ENCODE measurements around the gene GMCL2. TPM values are rescaled to one million over a fixed set of nuclear protein-coding genes. Genes with fewer than 3 reads are reported as not detected.

The GMCL2 gene
- total RNA-seq, 1 experiment from 2014 or later, result not detected

GRCh38 chr5:178155065-178155464, 32.1 kb downstream of the GMCL2 start (continued):
- TF ChIP-seq EZH2 (IDR thresholded peaks at IDR 0.05), result no peak
- no peak for TF ChIP-seq ELF1 (IDR thresholded peaks at IDR 0.05; ENCODE audit: borderline replicate concordance, low read depth)

- no peaks in the 10 kb centered on the region for H3K27me3 ChIP-seq (ENCODE audit: insufficient read depth, low read length)
- ATAC-seq (peak; percentile 95), DNase-seq (ENCODE audit: low read depth, low spot score) (peak; percentile 98)
- H2AFZ ChIP-seq (ENCODE audit: low read depth, low read length, poor library complexity, severe bottlenecking), result peak within 1 kb of the TSS; percentile 60
- intact Hi-C loops (cut with micrococcal nuclease), result loop anchor here (5.0 kb wide), 1 partner anchor 551 kb away; the partner anchor contains the start of gene B4GALT7
- no peaks in the 10 kb centered on the region for H3K9me2 ChIP-seq (ENCODE audit: insufficient read depth)
- H3K4me1 ChIP-seq (ENCODE audit: control insufficient read depth in 1 of 2, insufficient read depth in 2 of 2, low read length in 2 of 2), result peaks cover 14 to 21% of the 10 kb centered on the region in 2 experiments; a peak in 3 of 4 replicates
- TF ChIP-seq ATF3 (IDR thresholded peaks at IDR 0.05), result no peak
- peak; percentile 89 for TF ChIP-seq SRF (IDR thresholded peaks at IDR 0.05; ENCODE audit: low read depth)
- peak; percentile 98 for TF ChIP-seq MAX (IDR thresholded peaks at IDR 0.05)
- peak; percentile 99 for TF ChIP-seq SP1 (IDR thresholded peaks at IDR 0.05; ENCODE audit: low read depth)
- peak; percentile 68 for TF ChIP-seq POLR2AphosphoS5 (IDR thresholded peaks at IDR 0.05; ENCODE audit: low read depth, low read length)
- TF ChIP-seq CEBPB (IDR thresholded peaks at IDR 0.05; ENCODE audit: low read depth), result no peak
- peak; percentile 26 for TF ChIP-seq POLR2A (IDR thresholded peaks at IDR 0.05; ENCODE audit: borderline replicate concordance, extremely low read depth, insufficient read depth, insufficient read length)
- 0 out of 2 replicates have a peak, but pooled peaks have one; percentile 28 for TF ChIP-seq EGR1 (IDR thresholded peaks at IDR 0.05; ENCODE audit: low read depth)
- no peak; the same call in 1 of the 2 replicates for TF ChIP-seq ELF1 (IDR thresholded peaks at IDR 0.05; ENCODE audit: borderline replicate concordance, low read depth)
- TF ChIP-seq TCF7L2 (IDR thresholded peaks at IDR 0.05; ENCODE audit: borderline replicate concordance, extremely low read depth, insufficient read depth, insufficient read length), result peak; percentile 15
- peak; percentile 85 for TF ChIP-seq ZBTB33 (IDR thresholded peaks at IDR 0.05; ENCODE audit: extremely low read depth, insufficient replicate concordance, low read length)
- no peak for TF ChIP-seq CTCF (IDR thresholded peaks at IDR 0.05 in 2 of 3, conservative IDR thresholded peaks at IDR 0.05 in 1 of 3; ENCODE audit: borderline replicate concordance in 1 of 3, insufficient read depth in 1 of 3, low read depth in 2 of 3, low read length in 2 of 3)
- H3K4me2 ChIP-seq (ENCODE audit: low read length), result peak within 1 kb of the TSS; percentile 78
- ChIA-PET RAD21 (ENCODE audit: low non-redundant PET in 1 of 2, low total read pairs in 2 of 2, uncharacterized antibody in 2 of 2, unreplicated experiment in 2 of 2) (interaction anchor here in 1 of 2 experiments (1.0 kb wide), 1 partner anchor 78 kb away, joined by 5 read pairs; no protein-coding TSS in a partner anchor), CTCF (interaction anchor here (1.1 to 1.9 kb wide), 3 partner anchors 9 to 78 kb away, joined by 3 to 11 read pairs (median 7); no protein-coding TSS in a partner anchor), POLR2A (interaction anchor here (0.7 to 1.7 kb wide), 5 partner anchors 13 to 89 kb away, joined by 3 to 5 read pairs (median 4); partner anchors contain the start of gene HNRNPAB)
- no peaks in the 10 kb centered on the region for H4K20me1 ChIP-seq (ENCODE audit: insufficient read depth)
- peaks cover 10 to 20% of the 10 kb centered on the region in 2 experiments; a peak in 3 of 4 replicates for H3K36me3 ChIP-seq (ENCODE audit: control insufficient read depth in 1 of 2, insufficient read depth in 2 of 2, low read length in 2 of 2)
- no TSS peak for BruUV-seq (replicated peaks)
- H3K9me3 ChIP-seq (ENCODE audit: control insufficient read depth in 1 of 2, insufficient read depth in 1 of 2, low read depth in 1 of 2, low read length in 2 of 2), result no peaks in the 10 kb centered on the region
- H3K9ac ChIP-seq (ENCODE audit: low read length), result peak within 1 kb of the TSS; percentile 87
- peak within 1 kb of the TSS; percentile 78 to 86 for H3K4me3 ChIP-seq (replicated peaks in 1 of 2; ENCODE audit: low read depth in 1 of 2, low read length in 2 of 2)
- peaks cover 33% of the 10 kb centered on the region for H3K79me2 ChIP-seq (ENCODE audit: insufficient read depth, low read length)
- H3K27ac ChIP-seq (ENCODE audit: low read depth, low read length), result peak within 1 kb of the TSS; percentile 51
Observed at GRCh38 chr5:178153530-178154340, 33.4 kb downstream of the GMCL2 start, which contains the start of gene NHP2. TSS of gene NHP2 (minus strand) at chr5:178153885. CDS start at chr5:178153817, 68 bp downstream.
